Choroid plexus epithelial cell (primary cell): ENCODE results near the gene ISL2.

ENCODE experiments used
- DNase-seq: peaks from one replicate; pipeline ENCODE4 v3.0.0-alpha.2; 2010; ENCODE audit warnings: low read depth
- H3K4me3 ChIP-seq: 2 replicates; pipeline ENCODE4 v1.5.1; 2011; ENCODE audit warnings: low read depth, mild to moderate bottlenecking, control low read depth, low read length, moderate library complexity
- TF ChIP-seq, protein P1 (sequence below): conservative IDR thresholded peaks from 2 replicates; pipeline ENCODE4 v1.5.1; 2011; ENCODE audit warnings: low read depth, mild to moderate bottlenecking, control low read depth, inconsistent platforms, low read length, moderate library complexity

ISL2 gene

DNA sequence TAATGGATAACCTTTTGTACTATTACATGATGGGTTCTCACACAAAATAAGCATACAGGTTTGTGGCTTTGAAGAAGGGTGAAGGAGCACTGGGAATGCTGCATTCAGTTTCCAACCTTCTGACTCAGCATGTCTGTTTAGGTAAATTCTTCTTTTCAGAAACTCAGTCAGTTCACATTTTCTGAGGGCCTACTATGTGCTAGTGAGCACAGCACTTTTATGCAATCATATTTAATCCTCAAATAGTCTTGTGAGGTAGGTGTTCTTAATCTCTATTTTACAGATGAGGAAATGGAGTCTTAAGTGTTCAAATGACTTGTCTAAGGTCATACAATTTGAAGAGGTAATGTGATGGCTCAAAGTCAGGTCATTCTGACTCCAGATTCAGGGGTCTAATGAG, 41.2 kb downstream of the ISL2 start:
- no peak for DNase-seq
- TF ChIP-seq, protein P1, sequence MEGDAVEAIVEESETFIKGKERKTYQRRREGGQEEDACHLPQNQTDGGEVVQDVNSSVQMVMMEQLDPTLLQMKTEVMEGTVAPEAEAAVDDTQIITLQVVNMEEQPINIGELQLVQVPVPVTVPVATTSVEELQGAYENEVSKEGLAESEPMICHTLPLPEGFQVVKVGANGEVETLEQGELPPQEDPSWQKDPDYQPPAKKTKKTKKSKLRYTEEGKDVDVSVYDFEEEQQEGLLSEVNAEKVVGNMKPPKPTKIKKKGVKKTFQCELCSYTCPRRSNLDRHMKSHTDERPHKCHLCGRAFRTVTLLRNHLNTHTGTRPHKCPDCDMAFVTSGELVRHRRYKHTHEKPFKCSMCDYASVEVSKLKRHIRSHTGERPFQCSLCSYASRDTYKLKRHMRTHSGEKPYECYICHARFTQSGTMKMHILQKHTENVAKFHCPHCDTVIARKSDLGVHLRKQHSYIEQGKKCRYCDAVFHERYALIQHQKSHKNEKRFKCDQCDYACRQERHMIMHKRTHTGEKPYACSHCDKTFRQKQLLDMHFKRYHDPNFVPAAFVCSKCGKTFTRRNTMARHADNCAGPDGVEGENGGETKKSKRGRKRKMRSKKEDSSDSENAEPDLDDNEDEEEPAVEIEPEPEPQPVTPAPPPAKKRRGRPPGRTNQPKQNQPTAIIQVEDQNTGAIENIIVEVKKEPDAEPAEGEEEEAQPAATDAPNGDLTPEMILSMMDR: no peak
- no peak overlapping the region for H3K4me3 ChIP-seq

DNA sequence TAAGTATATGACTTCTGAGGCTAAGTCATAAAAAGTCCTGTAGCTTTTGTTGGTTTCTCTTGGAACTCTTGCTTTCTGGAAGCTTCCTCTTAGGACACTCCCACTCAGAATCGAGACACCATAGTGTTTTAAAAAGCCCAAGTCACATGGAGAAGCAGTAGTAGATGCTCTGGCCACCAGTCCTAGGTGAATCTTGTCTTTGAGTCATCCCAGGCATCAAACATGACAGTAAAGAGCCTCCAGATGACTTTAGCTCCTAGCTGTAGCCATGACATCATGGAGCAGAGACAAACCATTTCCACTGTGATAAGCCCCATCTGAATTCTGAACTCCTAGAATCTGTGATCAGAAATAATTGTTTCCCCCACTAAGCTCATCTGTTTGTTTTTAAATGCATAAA, 42.1 kb downstream of the ISL2 start:
- no peak for DNase-seq
- TF ChIP-seq, protein P1: no peak
- H3K4me3 ChIP-seq: no peak overlapping the region

DNA sequence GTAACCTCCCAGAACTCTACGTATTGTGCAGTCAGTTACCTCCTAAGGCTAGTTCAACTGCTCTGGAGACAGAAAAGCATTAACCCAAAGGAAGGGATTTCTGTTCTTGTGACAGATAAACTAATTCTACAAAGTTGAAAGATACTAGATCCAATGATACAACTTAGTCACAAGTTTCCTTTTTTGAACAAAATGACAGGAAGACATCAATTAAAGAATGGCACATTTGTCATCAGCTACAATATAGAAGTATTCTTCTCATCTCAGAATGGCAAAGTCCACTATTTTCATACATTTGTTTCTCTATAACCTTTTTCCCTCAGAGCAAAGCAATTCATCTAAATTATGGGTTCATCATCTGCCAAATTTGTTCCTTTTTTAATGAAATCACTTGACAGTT, 43.7 kb downstream of the ISL2 start:
- no peak for DNase-seq

DNA sequence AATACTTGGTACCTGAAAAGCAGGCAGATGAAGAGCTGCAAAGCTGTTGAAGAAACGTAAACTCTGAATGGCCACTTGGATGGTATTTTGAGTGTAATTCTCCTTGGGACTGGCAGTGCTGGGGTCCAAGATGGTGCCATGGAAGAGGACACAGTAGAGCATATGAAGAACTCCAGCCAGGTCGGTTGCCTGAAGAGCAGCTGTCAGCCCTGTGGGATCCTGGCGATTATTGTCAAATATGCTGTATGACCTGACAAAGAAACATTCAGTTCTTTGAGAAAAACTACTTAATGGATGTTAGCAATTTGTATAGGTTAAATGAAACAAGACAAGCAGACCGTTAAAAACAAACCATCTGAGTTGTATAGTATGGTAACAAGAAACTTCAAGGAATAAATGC, 44.8 kb downstream of the ISL2 start:
- DNase-seq: no peak
- TF ChIP-seq, protein P1: no peak
- H3K4me3 ChIP-seq: no peak overlapping the region

More for the DNA sequence above, 43.7 kb downstream of the ISL2 start:
- TF ChIP-seq, protein P1: no peak
- H3K4me3 ChIP-seq: no peak overlapping the region

DNA sequence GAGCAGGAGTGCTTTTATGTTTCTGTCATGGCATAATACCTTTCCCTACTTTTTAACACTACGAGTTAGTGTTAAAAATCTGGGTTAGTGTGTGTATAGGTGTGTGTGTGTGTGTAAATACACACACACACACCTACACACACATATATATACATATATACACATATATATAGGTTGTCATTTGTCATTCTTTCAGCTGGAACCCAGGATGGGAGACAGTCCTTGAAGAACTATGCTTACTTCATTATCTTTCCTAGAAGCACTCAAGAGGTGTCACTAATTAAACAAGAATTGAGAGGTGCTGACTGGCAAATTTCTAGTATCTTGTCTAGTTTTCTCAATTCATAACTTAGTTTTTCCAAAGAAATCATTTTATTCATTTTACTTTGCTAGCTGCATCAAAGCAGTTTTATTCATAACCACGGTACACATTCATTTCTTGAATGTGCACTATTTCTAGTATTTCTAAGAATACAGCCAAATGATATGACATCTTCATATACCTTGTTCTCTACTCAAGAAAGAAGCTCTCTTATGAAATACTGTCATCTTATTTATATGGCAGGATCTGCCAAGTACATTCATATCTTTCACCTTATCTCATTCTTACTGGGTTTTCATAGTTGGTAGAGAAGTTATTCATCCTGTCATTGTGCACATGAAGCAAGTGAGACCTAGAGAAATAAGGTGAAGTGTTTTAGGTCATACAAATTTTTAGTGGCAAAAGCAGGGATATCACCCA, 46.6 kb downstream of the ISL2 start:
- TF ChIP-seq, protein P1: no peak
- no peak for DNase-seq

DNA sequence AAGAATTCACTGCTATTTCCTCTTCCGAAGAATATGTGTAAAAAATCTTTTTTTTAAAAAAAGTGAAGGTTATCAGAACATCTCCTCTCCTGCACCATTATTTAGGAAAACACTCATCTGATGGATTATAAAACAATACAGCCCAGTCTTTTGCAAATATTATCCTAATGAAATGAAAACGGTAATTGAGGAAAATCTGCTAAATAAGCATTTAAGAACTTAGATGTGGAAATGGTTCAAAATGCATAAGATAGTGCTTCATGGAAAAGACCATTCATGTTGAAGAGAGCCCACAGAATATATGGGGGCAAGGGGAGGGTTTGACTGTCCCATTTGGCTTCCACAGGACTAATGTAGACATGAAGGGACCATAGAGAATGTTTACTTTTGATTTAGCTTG, 47.8 kb downstream of the ISL2 start:
- TF ChIP-seq, protein P1: no peak
- DNase-seq: no peak
- H3K4me3 ChIP-seq: no peak overlapping the region

More for the DNA sequence above, 46.6 kb downstream of the ISL2 start:
- H3K4me3 ChIP-seq: no peak overlapping the region

DNA sequence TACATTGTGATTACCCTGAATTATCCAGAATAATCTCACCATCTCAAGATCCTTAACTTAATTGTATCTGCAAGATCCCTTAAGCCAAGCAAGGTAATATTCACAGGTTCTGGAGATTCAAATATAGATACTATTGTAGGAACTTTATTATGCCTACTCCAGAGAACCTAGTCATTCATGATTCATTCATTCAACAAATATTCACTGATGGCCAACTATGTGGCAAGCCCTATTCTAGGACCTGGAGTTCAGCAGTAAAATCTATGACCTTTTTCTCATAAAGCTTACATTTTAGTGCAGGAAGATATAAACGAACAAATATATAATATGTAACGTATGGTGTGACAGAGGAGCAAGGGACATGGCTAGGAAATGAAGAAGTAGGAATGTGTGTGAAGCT, 49.6 kb downstream of the ISL2 start:
- TF ChIP-seq, protein P1: no peak
- DNase-seq: no peak
- H3K4me3 ChIP-seq: no peak overlapping the region
